Neural progenitor cell (in vitro differentiated cells): ENCODE measurements around the gene C13orf42.

Source experiments
- CTCF ChIP-seq: fragments of 200-600 bp; sonication (generic); IDR thresholded peaks from 2 replicates; pipeline ENCODE4 v1.5.1; 2017; ENCODE audit warnings: antibody characterized with exemption, mild to moderate bottlenecking
- EZH2 ChIP-seq: fragments of 200-600 bp; sonication (generic); IDR thresholded peaks from 2 replicates; pipeline ENCODE4 v1.6.1; 2017; ENCODE audit warnings: antibody characterized with exemption, mild to moderate bottlenecking, moderate library complexity
- EZH2phosphoT487 ChIP-seq: fragments of 200-600 bp; sonication (generic); IDR thresholded peaks from 2 replicates; pipeline ENCODE4 v1.6.1; 2017; ENCODE audit warnings: antibody characterized with exemption

GRCh38 chr13:51105046-51105445, 6.0 kb downstream of the C13orf42 start:
- TF ChIP-seq CTCF = no peak
- no peak for TF ChIP-seq EZH2
- no peak for TF ChIP-seq EZH2phosphoT487
